HG03135 (cell line): ENCODE results near the gene CELA2A.
"Not testable (repeated sequence)": the region's sequence is repeated elsewhere in the genome, so short reads cannot be mapped to it uniquely, and the experiment has no call there.

ENCODE experiments used
- ATAC-seq: cut with Tn5 transposase; IDR thresholded peaks from one replicate; pipeline ENCODE4 v1.9.1; 2021; ENCODE audit warnings: mild to moderate bottlenecking, moderate library complexity; ENCODE audit not compliant: unreplicated experiment

Gene CELA2A

GRCh38 chr1:15424981-15425380 lies 31.6 kb upstream of the CELA2A start:
- ATAC-seq = no peak

- no peak for ATAC-seq
Observed at GRCh38 chr1:15425521-15425920, 31.0 kb upstream of the CELA2A start.

- ATAC-seq = no peak
Observed at GRCh38 chr1:15425958-15426357, 30.6 kb upstream of the CELA2A start.

GRCh38 chr1:15426492-15427279 lies 29.8 kb upstream of the CELA2A start:
- ATAC-seq = no peak

GRCh38 chr1:15427280-15427666 lies 29.3 kb upstream of the CELA2A start:
- no peak for ATAC-seq

- ATAC-seq = not testable (repeated sequence)
Observed at GRCh38 chr1:15428252-15428651, 28.3 kb upstream of the CELA2A start.

GRCh38 chr1:15428815-15429435 lies 27.6 kb upstream of the CELA2A start:
- ATAC-seq = no peak

GRCh38 chr1:15429701-15430149 lies 26.8 kb upstream of the CELA2A start:
- no peak for ATAC-seq

GRCh38 chr1:15430787-15431570 lies 25.6 kb upstream of the CELA2A start:
- no peak for ATAC-seq

GRCh38 chr1:15431571-15431948 lies 25.0 kb upstream of the CELA2A start:
- no peak for ATAC-seq

- no peak for ATAC-seq
Observed at GRCh38 chr1:15432324-15432723, 24.2 kb upstream of the CELA2A start.

GRCh38 chr1:15433471-15433870 lies 23.1 kb upstream of the CELA2A start:
- ATAC-seq = no peak

GRCh38 chr1:15434739-15435138 lies 21.8 kb upstream of the CELA2A start:
- ATAC-seq = not testable (repeated sequence)

- no peak for ATAC-seq
Observed at GRCh38 chr1:15435239-15436077, 21.1 kb upstream of the CELA2A start.

GRCh38 chr1:15436881-15437442 lies 19.6 kb upstream of the CELA2A start:
- ATAC-seq = no peak

- ATAC-seq = no peak
Observed at GRCh38 chr1:15439325-15439724, 17.2 kb upstream of the CELA2A start.

GRCh38 chr1:15440357-15440756 lies 16.2 kb upstream of the CELA2A start:
- no peak for ATAC-seq

- no peak for ATAC-seq
Observed at GRCh38 chr1:15441247-15441646, 15.3 kb upstream of the CELA2A start.

- ATAC-seq = no peak
Observed at GRCh38 chr1:15442119-15442518, 14.4 kb upstream of the CELA2A start.

- ATAC-seq = no peak
Observed at GRCh38 chr1:15442759-15443158, 13.8 kb upstream of the CELA2A start.

- ATAC-seq = no peak
Observed at GRCh38 chr1:15443281-15443680, 13.3 kb upstream of the CELA2A start.
